Activated naive CD4-positive, alpha-beta T cell (primary cell): ENCODE measurements around the gene PRDM16.

Experiments
- DNase-seq, 4 experiments: peaks; one replicate each; lab custom pipeline; 2025; lab: John Stamatoyannopoulos, UW

The PRDM16 gene

GRCh38 chr1:3373700-3374405 is 304.9 kb downstream of the PRDM16 start:
- DNase-seq = no peak

DNA sequence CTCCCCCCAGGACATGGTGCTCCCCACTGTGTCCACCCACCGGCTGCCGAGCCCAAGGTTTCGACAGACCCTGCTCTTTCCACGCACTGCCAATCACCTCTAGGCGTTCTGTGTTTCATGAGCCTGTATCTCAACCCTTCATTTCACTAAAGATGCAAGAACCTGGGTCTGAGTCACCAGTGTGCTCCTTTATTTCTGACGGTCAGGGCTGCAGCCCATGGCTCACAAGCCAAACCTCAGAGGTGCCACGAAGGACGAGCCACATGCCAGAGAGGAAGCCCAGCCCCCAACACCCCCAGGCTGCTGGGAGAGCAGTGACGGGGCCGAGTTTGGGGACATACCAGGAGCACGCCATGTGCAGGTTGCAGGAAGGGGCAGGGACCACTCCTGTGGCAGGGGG is 306.2 kb downstream of the PRDM16 start:
- no peak for DNase-seq

GRCh38 chr1:3377166-3377565 is 308.2 kb downstream of the PRDM16 start:
- no peak for DNase-seq

- no peak for DNase-seq
Measured at GRCh38 chr1:3377604-3378279, 308.7 kb downstream of the PRDM16 start.

- DNase-seq = no peak
Measured at GRCh38 chr1:3378411-3379208, 309.6 kb downstream of the PRDM16 start.

DNA sequence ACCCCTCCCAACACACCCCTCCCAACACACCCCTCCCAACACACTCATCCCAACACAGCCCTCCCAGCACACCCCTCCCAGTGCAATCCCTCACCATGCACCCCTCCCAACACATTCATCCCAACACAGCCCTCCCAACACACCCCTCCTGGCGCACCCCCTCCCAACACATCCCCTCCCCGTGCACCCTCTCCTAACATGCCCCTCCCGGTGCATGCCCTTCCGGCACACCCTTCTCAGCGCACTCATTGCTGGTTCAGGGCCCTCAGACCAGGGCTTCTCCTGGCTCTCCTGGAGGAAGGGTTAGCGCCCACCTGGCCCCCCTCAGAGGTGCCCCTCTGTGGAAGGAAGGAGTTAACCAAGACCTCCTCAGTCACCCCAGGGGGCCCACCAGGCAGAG is 310.9 kb downstream of the PRDM16 start:
- no peak for DNase-seq

DNA sequence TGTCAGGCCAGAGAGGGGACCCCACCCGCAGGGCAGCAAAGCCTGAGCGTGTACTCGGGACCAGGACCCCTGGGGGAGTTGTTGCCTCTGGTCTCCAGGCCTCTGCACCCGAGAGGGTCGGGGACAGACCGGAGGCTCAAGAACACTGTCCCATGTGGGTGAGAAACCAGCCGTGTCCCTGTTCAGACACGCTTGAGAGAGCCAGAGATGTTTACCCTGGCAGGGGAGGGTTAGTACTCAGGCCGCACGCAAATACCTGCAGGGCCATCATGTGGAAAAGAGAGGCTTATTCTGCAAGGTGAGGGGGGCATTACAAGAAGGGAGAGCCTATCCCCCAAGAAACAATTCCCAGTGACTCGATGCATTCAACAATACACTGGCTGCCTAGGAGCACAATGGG is 311.5 kb downstream of the PRDM16 start:
- no peak for DNase-seq

DNA sequence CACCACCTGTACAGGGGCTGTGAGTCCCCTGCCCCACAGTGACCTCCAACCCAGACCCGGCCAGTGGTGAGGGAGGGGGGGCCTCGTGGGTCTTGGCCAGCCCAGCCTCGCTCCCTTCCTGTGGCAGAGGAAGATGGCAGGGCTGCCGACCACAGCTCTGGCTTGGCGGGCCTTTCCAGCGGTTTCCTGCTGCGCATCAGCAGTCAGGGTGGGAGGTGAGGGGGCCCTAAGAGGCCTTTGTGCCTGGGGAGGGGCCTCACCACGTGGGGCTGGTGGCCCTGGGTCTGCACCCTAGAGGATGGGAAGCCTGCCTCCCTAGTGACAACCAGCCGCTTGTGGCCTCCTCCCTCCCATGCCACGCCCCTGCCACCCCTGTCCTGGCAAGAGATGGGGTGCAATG is 312.9 kb downstream of the PRDM16 start:
- no peak for DNase-seq

- no peak for DNase-seq
Measured at GRCh38 chr1:3382326-3383057, 313.5 kb downstream of the PRDM16 start.

DNA sequence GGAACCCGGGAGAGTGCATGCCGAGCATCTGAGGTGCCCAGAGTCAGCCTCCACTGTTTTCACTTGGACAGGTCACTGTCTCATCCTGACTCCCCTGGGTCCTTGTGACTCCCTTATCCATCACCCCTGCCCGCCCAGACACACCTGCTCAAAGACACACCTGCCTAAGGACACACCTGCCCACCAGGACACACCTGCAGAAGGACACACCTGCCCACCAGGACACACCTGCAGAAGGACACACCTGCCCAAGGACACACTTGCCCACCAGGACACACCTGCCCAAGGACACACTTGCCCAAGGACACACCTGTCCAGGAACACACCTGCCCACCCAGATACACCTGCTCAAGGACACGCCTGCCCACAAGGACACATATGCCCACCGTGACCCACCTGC is 314.7 kb downstream of the PRDM16 start:
- no peak for DNase-seq

- DNase-seq = no peak
Measured at GRCh38 chr1:3384407-3384806, 315.4 kb downstream of the PRDM16 start.

- DNase-seq = no peak
Measured at GRCh38 chr1:3386205-3387002, 317.4 kb downstream of the PRDM16 start.

GRCh38 chr1:3387401-3387800 is 318.4 kb downstream of the PRDM16 start:
- DNase-seq = no peak

DNA sequence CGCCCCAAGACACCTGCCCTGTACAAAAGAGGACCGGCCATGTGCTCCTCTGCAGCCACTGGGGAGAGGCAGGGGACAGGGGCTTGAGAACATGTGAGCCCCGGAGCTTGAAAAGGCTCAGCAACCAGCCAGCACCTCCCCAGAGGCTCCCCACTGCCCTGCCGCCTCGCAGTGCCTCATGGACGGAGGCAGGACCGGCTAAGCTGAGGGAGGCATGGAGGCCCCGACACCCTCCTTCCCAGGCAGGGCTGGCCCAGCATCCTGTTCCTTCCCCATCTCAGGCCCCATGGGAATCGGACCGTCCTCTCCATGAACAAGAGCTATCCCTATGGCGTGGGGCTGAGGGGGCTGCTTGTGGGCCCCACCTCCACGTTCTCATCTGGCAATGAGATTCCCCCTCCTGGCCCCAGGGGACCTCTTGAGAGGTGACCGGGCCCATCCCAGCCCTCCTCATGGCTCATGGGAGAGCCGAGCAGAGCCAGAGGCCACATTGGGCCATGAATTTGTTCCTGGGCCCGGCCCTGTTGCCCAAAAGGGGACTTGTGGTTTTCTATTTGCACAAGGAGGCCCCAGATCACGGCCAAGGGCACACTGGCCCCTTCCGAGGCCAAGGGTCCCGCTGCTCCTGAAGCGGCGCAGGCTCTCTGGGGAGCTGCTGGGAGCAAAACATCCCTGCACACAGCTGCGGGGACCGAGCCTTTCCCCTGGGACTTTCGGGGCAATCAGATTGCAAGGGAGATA is 320.3 kb downstream of the PRDM16 start:
- no peak for DNase-seq

DNA sequence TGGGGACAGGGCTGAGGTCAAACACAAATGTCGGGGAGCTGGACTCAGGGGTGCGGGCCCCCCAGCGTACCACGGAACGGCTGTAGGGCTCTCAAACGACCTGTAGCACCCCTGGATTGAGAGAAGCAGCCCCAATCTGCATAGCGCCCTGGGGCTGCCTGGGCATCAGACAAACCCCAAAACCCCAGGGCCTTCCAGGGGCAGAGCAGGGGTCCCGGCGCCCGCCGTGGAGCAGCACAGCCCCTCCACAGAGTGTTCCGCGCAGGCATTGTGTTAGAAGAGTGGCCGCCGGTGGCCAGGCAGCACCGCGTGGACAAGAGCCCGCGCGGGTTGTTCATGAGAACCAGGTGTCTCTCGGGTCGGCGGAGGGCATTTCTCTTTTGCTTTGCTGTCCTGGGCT is 321.3 kb downstream of the PRDM16 start:
- no peak for DNase-seq

DNA sequence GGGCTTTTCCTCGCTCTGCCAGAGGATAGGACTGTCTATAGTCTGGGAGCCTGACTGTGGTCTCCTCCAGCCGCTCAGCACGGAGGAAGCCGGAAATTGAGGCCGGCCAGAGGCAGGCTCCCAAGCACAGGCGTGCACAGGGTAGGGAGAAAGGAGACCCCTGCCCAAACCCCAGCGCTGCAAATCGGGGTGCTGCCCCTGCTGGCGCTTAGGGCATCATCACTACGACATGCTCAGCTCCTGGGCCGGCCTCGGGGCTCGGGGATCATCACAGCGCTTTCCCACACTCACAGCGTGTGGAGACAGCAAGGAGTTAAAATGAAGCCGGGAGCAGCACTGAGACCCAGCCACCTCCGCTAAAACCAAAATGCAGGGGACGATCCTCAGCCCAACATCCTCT is 322.7 kb downstream of the PRDM16 start:
- DNase-seq = no peak

GRCh38 chr1:3393024-3393986 is 324.3 kb downstream of the PRDM16 start:
- DNase-seq = no peak

- DNase-seq = no peak
Measured at GRCh38 chr1:3393987-3394920, 325.3 kb downstream of the PRDM16 start.
